Smooth muscle cell (in vitro differentiated cells): ENCODE results near the gene AEBP1. TPM values are rescaled to one million over a fixed set of nuclear protein-coding genes. Genes with fewer than 3 reads are reported as not detected.
A peak's percentile ranks its signal among the peaks of the same experiment; 100 is the strongest.

Experiments
- DNase-seq: peaks from one replicate; lab custom pipeline; 2025; ENCODE audit not compliant: unreplicated experiment; lab: John Stamatoyannopoulos, UW
- H2AFZ ChIP-seq: fragments of 200-600 bp; sonication (generic); 2 replicates; pipeline ENCODE4 v1.6.0; 2016; ENCODE audit warnings: antibody characterized with exemption, low read depth, mild to moderate bottlenecking
- H3F3A ChIP-seq: fragments of 200-600 bp; sonication (generic); 2 replicates; pipeline ENCODE4 v1.6.0; 2017; ENCODE audit warnings: antibody characterized with exemption, low read depth
- H3K27ac ChIP-seq: fragments of 200-600 bp; sonication (generic); 2 replicates; pipeline ENCODE4 v1.5.1; 2016; ENCODE audit warnings: low read depth, mild to moderate bottlenecking
- H3K27me3 ChIP-seq: fragments of 200-600 bp; sonication (generic); 2 replicates; pipeline ENCODE4 v1.6.1; 2016; ENCODE audit warnings: low read depth, mild to moderate bottlenecking
- H3K36me3 ChIP-seq: fragments of 200-600 bp; sonication (generic); 2 replicates; pipeline ENCODE4 v1.5.1; 2016; ENCODE audit warnings: low read depth
- H3K4me1 ChIP-seq: fragments of 200-600 bp; sonication (generic); 2 replicates; pipeline ENCODE4 v1.5.1; 2016; ENCODE audit warnings: low read depth
- H3K4me2 ChIP-seq: fragments of 200-600 bp; sonication (generic); 2 replicates; pipeline ENCODE4 v1.6.0; 2016; ENCODE audit warnings: mild to moderate bottlenecking
- H3K4me3 ChIP-seq: fragments of 200-600 bp; sonication (generic); 2 replicates; pipeline ENCODE4 v1.5.1; 2016; ENCODE audit warnings: mild to moderate bottlenecking
- H3K79me2 ChIP-seq: fragments of 200-600 bp; sonication (generic); 2 replicates; pipeline ENCODE4 v1.6.0; 2016; ENCODE audit warnings: low read depth, mild to moderate bottlenecking
- H3K9ac ChIP-seq: fragments of 200-600 bp; sonication (generic); 2 replicates; pipeline ENCODE4 v1.6.0; 2016; ENCODE audit warnings: low read depth
- H3K9me3 ChIP-seq: fragments of 200-600 bp; sonication (generic); replicated peaks from 2 replicates; pipeline ENCODE4 v1.5.1; 2016; ENCODE audit warnings: low read depth
- H4K20me1 ChIP-seq: fragments of 200-600 bp; sonication (generic); 2 replicates; pipeline ENCODE4 v1.6.0; 2016; ENCODE audit warnings: low read depth
- WGBS: methylation state at CpG from one replicate; pipeline ENCODE4 v1.1.7; 2016; ENCODE audit warnings: low lambda C conversion rate; 5-methylcytosine and 5-hydroxymethylcytosine counted together
- polyA plus RNA-seq: library from polyadenylated mRNA; unstranded; fragments of >200 nt; fragmentation: Nextera tagmentation; extraction: Ambion mirVana; gene quantifications from 2 replicates; pipeline ENCODE4 v1.2.1, GENCODE V29; 2016
- total RNA-seq: library from RNA; depleted of rRNA; stranded (reverse); fragments of >200 nt; gene quantifications from 2 replicates; pipeline ENCODE4 v1.2.3, GENCODE V29; 2014
- TF ChIP-seq, protein P1 (sequence below): fragments of 200-600 bp; sonication (generic); IDR thresholded peaks from 2 replicates; pipeline ENCODE4 v1.5.1; 2017; ENCODE audit warnings: borderline replicate concordance, mild to moderate bottlenecking, antibody characterized with exemption; ENCODE audit not compliant: insufficient read depth, poor library complexity, severe bottlenecking

Gene AEBP1
- total and polyA plus RNA-seq, 2 experiments from 2014 or later: 39.7 to 163 TPM

DNA sequence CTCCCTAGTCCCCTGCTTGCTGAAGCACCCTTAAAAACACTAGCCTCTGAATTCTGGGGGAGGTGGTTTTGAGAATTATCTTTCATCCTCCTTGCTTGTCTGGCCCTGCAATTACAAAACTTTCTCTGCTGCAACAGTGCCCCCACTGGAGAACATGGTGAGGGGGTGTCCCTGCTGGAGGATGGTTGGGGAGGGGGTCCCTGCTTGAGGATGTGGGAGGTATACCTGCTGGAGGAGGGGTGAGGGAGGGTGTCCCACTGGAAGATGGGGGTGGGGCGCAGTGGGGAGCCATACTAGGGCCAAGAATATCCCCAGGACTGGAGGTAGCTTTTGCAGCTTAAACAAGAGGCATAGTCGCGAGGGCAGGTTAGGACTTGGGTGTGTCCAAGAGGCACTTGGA is 18.6 kb upstream of the AEBP1 start:
- no peak overlapping the region for H2AFZ ChIP-seq
- WGBS: 85% methylated on average over 3 of the region's 3 CpGs
- H3K4me1 ChIP-seq: peaks cover 9% of the 10 kb centered on the region
- H3K4me3 ChIP-seq: no peak overlapping the region
- no peaks in the 10 kb centered on the region for H3K36me3 ChIP-seq
- no peak for DNase-seq
- no peaks in the 10 kb centered on the region for H3K27me3 ChIP-seq
- no peaks in the 10 kb centered on the region for H4K20me1 ChIP-seq
- no peaks in the 10 kb centered on the region for H3F3A ChIP-seq
- TF ChIP-seq, protein P1, sequence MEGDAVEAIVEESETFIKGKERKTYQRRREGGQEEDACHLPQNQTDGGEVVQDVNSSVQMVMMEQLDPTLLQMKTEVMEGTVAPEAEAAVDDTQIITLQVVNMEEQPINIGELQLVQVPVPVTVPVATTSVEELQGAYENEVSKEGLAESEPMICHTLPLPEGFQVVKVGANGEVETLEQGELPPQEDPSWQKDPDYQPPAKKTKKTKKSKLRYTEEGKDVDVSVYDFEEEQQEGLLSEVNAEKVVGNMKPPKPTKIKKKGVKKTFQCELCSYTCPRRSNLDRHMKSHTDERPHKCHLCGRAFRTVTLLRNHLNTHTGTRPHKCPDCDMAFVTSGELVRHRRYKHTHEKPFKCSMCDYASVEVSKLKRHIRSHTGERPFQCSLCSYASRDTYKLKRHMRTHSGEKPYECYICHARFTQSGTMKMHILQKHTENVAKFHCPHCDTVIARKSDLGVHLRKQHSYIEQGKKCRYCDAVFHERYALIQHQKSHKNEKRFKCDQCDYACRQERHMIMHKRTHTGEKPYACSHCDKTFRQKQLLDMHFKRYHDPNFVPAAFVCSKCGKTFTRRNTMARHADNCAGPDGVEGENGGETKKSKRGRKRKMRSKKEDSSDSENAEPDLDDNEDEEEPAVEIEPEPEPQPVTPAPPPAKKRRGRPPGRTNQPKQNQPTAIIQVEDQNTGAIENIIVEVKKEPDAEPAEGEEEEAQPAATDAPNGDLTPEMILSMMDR: no peak
- H3K4me2 ChIP-seq: no peak overlapping the region
- H3K79me2 ChIP-seq: peaks cover 5% of the 10 kb centered on the region
- H3K9ac ChIP-seq: no peak overlapping the region
- H3K27ac ChIP-seq: no peak overlapping the region
- H3K9me3 ChIP-seq: no peaks in the 10 kb centered on the region

- no peaks in the 10 kb centered on the region for H3F3A ChIP-seq
- no peak overlapping the region for H3K9ac ChIP-seq
- H3K4me2 ChIP-seq: no peak overlapping the region
- H3K36me3 ChIP-seq: no peaks in the 10 kb centered on the region
- no peaks in the 10 kb centered on the region for H3K9me3 ChIP-seq
- no peak overlapping the region for H3K4me3 ChIP-seq
- no peak overlapping the region for H2AFZ ChIP-seq
- DNase-seq: no peak
- no peaks in the 10 kb centered on the region for H3K27me3 ChIP-seq
- H3K4me1 ChIP-seq: peaks cover 3% of the 10 kb centered on the region
- H3K79me2 ChIP-seq: no peaks in the 10 kb centered on the region
- TF ChIP-seq, protein P1: no peak
- WGBS: 92% methylated on average over 3 of the region's 3 CpGs
- no peaks in the 10 kb centered on the region for H4K20me1 ChIP-seq
- H3K27ac ChIP-seq: no peak overlapping the region
Observed at GRCh38 chr7:44086627-44087026, 17.5 kb upstream of the AEBP1 start.

DNA sequence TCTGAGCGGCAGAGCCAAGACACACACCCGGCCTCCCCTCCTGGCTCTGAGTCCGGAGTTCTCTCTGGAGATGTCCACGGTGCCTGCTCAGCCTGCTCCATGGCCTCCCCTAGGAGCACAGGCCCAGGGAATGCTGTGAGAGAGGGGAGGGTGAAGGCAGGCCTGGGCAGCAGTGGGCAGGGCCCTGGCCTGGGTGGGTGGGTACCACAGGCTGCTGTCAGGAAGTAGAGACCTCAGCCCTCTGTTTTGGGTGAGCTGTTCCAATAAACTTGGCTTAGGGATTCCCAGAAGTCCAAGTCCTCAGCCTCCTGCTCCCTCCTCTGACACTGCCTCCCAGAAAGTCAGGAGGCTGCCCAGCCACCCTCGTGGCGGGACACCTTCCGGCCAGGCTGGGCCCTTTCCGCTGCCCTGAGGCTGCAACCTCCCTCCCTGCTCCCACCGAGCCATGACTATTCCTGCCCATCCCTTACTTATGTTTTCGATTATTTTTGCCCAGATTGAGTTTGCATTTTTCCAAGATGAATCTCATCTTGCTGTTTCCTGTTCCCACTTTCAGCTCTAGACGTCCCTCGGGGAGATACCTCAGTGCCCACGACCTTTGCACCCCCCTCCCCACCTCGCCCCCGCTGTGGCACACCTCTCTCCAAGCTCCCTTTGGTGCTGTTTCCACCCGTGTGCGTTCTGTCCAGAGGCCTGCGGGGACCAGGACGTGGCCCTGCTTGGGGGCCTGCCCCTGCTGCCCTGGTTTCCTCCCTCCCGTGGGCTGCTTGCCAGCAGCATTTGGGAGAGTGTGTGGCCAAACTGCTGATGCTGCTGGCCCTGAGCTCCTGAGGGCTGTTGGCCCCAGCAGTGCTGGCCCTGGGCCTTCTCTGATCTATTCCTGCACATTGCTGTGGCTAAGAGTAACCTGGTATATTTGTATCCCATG is 16.0 kb upstream of the AEBP1 start:
- DNase-seq: no peak
- no peak overlapping the region for H3K4me3 ChIP-seq
- no peaks in the 10 kb centered on the region for H3K9me3 ChIP-seq
- no peaks in the 10 kb centered on the region for H3K36me3 ChIP-seq
- H3K4me2 ChIP-seq: no peak overlapping the region
- H3F3A ChIP-seq: no peaks in the 10 kb centered on the region
- peak overlapping the region; percentile 82 for H3K27ac ChIP-seq
- TF ChIP-seq, protein P1: no peak
- WGBS: 62% methylated on average over 20 of the region's 20 CpGs
- peak overlapping the region; percentile 75 for H2AFZ ChIP-seq
- H3K9ac ChIP-seq: peak overlapping the region; percentile 57
- no peaks in the 10 kb centered on the region for H3K27me3 ChIP-seq
- H3K79me2 ChIP-seq: no peaks in the 10 kb centered on the region
- H3K4me1 ChIP-seq: peaks cover under 1% of the 10 kb centered on the region
- no peaks in the 10 kb centered on the region for H4K20me1 ChIP-seq

GRCh38 chr7:44093102-44093641 is 11.0 kb upstream of the AEBP1 start:
- DNase-seq: no peak
- H3K9ac ChIP-seq: no peak overlapping the region
- no peaks in the 10 kb centered on the region for H3K4me1 ChIP-seq
- H3K4me2 ChIP-seq: no peak overlapping the region
- H3F3A ChIP-seq: no peaks in the 10 kb centered on the region
- WGBS: 84% methylated on average over 6 of the region's 6 CpGs
- H2AFZ ChIP-seq: no peak overlapping the region
- H3K36me3 ChIP-seq: no peaks in the 10 kb centered on the region
- no peaks in the 10 kb centered on the region for H3K9me3 ChIP-seq
- H3K4me3 ChIP-seq: no peak overlapping the region
- H3K27ac ChIP-seq: no peak overlapping the region
- TF ChIP-seq, protein P1: no peak
- no peaks in the 10 kb centered on the region for H4K20me1 ChIP-seq
- no peaks in the 10 kb centered on the region for H3K79me2 ChIP-seq
- H3K27me3 ChIP-seq: no peaks in the 10 kb centered on the region
